Measurements from ENCODE around the gene RPL22.

RPL22 gene

GRCh38 chr1:6168947-6169586, 30.3 kb downstream of the RPL22 start:
- TF ChIP-seq CTCF (conservative IDR thresholded peaks at IDR 0.05; ENCODE audit: low read length): no peak
- no peak for DNase-seq (ENCODE audit: low read depth)
- H3K4me3 ChIP-seq (ENCODE audit: low read length): no peak overlapping the region

DNA sequence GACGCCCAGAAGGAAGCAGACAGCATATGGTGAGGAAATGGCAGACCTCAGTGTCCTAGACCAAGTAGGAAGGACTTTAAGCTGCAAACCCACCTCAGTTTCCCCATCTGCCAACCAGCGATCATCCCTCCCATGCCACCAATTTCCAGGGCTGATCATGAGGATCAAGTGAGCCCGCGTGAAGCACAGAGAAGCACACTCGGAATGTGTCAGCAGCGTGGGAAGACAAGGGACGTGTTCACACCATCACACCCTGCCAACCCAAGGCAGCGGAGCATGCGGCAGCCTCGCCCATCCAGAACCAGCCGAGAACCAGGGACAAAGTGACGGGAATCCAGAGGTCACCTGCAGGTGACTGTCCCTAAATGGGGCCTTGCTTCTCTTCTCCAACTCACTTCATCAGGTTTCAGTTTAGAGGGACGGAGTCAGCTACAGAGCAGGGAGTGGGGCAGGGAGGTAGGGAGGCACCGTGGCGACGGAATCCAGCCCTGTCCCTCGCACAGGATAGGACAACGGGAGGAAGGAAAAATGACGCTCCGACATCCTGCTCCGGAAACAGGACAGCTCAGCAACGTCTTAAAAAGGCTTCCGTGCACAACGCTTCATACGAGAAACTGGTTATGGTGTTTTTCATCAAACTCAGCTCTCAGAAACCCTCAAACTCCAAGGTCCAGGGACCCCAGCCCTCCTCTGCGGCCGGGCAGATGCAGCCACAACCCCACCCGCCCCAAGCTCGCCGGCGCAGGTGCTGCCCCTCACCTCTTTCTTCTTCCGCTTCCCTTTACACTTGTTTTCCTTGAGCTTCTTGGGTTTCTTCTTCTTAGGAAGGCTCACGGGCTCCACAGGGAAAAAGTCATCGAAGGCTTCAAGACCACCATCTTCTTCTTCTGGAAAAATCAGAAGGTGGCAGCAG, 31.7 kb downstream of the RPL22 start:
- no peak for TF ChIP-seq CTCF (conservative IDR thresholded peaks at IDR 0.05; ENCODE audit: low read length)
- no peak for DNase-seq (ENCODE audit: low read depth)
- no peak overlapping the region for H3K4me3 ChIP-seq (ENCODE audit: low read length)

- H3K4me3 ChIP-seq (ENCODE audit: low read length): no peak overlapping the region
- no peak for DNase-seq (ENCODE audit: low read depth)
- no peak for TF ChIP-seq CTCF (conservative IDR thresholded peaks at IDR 0.05; ENCODE audit: low read length)
Observed at GRCh38 chr1:6166655-6167390, 32.6 kb downstream of the RPL22 start.

DNA sequence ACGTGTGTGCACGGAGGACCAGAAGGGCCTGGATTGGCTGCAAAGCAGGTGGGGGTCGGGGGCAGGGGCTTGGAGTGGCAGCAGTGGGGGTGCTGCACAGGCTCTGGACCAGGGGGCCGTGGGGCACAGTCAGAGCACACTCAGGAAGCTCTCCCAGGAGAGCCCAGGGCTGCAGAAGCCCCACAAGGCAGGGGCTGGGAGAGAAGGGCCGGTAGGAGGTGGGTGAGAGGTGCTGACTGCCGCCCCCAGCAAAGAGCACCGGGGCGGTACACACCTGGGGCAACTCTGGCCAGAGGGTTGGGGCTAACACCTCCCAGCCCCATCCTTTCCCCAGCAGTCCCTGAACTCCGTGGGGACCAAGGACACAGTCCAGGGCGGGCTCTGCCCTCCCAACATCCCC, 33.2 kb downstream of the RPL22 start:
- no peak for DNase-seq (ENCODE audit: low read depth)
- TF ChIP-seq CTCF (conservative IDR thresholded peaks at IDR 0.05; ENCODE audit: low read length): no peak
- no peak overlapping the region for H3K4me3 ChIP-seq (ENCODE audit: low read length)

- no peak for TF ChIP-seq CTCF (conservative IDR thresholded peaks at IDR 0.05; ENCODE audit: low read length)
- no peak overlapping the region for H3K4me3 ChIP-seq (ENCODE audit: low read length)
- DNase-seq (ENCODE audit: low read depth): no peak
Observed at GRCh38 chr1:6165441-6165985, 33.9 kb downstream of the RPL22 start.

- TF ChIP-seq CTCF (conservative IDR thresholded peaks at IDR 0.05; ENCODE audit: low read length): no peak
- DNase-seq (ENCODE audit: low read depth): no peak
- no peak overlapping the region for H3K4me3 ChIP-seq (ENCODE audit: low read length)
Observed at GRCh38 chr1:6165027-6165426, 34.4 kb downstream of the RPL22 start.

Measured in AG10803 (cell line).